Stimulated activated CD4-positive, alpha-beta T cell treated with anti-CD3 and anti-CD28 coated beads, TNF-alpha, amount 100 ng/mL, for 4 hours (primary cell): ENCODE results near the gene ZNF366.

ENCODE experiments used
- DNase-seq, 3 experiments: peaks; one replicate each; pipeline ENCODE4 v3.0.0-alpha.2; 2020; ENCODE audit warnings: low read depth in 3 of 3

Gene ZNF366

DNA sequence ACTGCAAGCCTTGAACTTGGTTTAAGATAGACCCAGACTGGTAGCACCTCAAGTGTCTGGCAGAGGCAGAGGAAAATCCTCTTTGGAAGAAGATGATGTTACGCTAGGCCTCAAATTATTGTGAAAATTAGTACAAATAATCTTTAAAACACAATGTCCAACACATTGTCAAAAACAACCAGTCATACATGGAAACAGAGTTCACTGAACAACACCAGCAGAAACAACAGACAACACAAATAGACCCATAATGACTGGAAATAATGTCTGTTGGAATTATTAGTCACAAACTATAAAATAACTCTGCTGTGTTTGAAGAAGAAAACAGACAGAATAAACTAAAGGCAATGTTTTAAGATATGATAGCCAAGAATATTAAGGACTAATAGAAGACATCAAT lies 15.4 kb upstream of the ZNF366 start:
- DNase-seq = no peak

DNA sequence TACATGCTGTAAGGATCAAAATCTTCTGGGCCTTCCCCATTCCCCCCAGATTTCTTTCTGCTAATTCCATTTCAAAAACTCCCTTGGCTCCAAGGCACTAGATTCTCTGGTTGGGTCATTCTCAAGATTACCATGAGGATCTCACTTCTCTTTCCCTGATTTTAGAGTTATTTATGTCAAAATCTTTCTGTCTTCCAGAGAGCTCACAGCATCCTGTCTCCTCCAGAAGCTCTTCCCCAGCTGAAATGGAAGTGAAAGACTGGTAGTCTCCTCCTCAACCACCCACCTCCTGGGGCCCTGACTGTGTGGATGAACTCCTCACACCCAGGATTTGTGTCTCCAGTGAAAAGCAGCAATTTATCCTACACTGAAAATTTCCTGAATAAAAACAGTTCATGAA lies 11.9 kb upstream of the ZNF366 start:
- DNase-seq = no peak

- DNase-seq = no peak
Observed at GRCh38 chr5:72518001-72518683, 10.9 kb upstream of the ZNF366 start.

DNA sequence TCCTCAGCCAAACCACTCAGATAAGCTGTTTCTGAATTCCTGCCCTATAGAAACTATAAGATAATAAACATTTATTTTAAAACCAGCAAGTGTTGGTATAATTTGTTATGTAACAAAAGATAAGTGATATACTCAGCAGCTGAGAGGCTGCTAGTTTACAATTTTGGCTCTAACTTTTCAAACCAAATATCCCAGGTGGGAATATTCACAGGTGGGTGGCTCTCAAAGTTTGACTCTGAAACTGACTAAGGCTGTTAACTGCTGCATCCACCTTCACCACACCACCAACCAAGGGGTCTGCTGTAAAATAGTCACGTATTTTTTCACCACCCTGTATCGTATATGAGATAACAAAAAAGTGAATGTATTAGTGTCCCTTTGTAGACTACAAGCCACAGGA lies 9.7 kb upstream of the ZNF366 start:
- DNase-seq = no peak

DNA sequence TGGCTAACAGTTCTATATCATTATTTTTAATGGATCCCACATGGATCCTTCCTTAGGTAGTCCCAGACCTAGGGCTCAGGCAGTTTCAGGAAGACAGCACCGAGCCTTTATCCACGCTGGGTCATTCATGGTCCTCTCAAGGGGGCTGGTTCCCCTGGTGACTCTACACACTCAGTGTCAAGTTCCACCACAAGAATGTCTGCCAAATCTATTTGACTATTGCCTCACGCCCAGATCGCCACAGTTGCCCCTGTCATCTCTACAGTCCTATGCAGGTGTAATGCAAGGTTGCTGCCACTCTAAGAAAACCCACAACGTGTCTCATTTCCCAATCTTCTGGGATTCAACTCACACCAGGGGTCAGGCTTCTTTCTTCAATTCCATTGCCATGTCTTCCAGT lies 8.0 kb upstream of the ZNF366 start:
- no peak for DNase-seq

DNA sequence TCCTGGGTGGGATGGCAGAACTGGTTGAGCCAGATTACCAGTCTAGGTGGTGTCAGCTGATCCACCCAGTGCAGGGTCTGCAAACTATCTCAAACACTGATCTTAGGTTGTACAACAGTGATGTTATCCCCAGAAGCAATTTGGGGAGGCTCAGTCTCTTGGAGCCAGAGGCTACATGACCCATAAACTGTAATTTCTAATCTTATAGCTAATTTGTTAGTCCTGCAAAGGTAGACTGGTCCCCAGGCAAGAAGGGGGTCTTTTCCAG lies 5.3 kb upstream of the ZNF366 start:
- no peak for DNase-seq

DNA sequence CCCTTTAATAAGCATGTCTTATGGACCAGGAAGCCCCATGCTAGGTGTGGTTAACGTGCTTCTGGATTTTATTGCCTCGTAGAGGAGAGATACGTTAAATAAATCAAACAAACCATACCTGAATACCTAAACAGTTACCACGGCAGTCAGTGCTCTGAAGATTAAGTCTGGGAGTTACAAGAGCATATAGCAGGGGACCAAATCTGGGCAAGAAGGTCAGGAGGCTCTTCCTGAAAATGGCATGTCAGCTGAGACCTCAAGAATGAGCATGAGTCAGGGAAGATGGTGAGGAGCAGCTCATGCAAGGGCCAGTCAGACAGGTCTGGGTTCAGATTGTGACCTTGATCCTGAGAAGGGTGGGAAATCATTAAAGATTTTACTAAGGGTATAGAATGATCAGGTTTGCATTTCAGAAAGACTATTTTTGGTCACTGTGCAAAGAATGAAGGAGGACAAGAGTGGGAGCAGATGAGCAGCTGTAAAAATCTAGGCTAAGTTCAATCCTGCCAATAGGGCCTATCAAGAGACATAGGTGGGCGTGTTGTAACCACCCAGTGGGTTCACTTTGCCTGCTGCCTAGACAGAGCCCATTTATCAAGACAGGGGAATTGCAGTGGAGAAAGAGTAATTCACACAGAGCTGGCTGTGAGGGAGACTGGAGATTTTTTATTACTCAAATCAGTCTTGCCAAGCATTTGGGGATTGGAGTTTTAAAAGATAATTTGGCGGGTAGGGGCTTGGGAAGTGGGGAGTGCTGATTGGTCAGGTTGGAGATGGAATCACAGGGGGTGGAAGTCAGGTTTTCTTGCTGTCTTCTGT lies 4.8 kb upstream of the ZNF366 start:
- no peak for DNase-seq

GRCh38 chr5:72511366-72511765 lies 4.2 kb upstream of the ZNF366 start:
- no peak for DNase-seq

GRCh38 chr5:72510610-72511181 lies 3.5 kb upstream of the ZNF366 start:
- DNase-seq = no peak

DNA sequence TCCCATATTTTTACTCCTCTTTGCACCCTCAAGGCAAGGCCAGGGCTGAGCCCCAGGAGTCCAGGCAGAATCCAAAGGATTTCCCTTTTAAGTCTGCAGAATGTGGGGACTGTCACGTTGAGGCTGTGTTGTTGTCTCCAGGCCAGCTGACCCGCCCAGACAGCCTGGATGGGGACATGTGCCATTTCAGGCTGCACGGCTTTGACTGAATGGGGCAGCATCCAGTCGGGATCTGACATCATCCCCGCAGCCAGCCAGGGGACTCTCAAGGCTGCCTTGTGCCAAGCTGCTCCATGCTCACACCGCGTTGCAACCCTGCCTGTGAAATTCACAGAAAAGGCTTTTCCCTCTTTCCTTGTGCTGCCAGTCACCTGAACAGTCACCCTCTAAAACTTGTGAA lies 2.2 kb upstream of the ZNF366 start:
- DNase-seq = no peak

- no peak for DNase-seq
Observed at GRCh38 chr5:72508241-72509170, 1.3 kb upstream of the ZNF366 start.

- DNase-seq = no peak
Observed at GRCh38 chr5:72507907-72508238, 663 bp upstream of the ZNF366 start.

DNA sequence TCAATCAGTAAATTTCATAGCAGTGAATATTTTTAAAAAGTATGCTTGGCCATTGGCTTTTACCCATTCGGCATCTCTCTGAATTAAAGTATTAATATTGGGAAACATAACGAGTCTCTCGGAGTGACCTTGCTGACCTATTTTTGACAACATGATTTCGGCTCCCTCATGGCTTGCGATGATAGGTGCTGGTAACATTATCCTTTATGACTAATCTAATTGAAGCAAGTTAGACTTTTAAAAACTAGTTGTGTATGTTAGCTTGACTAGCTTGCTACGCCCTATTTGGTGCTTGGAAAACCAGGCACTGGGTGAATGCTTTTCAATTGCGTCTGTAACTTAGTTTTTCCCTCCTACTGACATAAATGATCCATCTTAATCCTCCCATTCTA lies 1.1 kb downstream of the ZNF366 start:
- DNase-seq = no peak

DNA sequence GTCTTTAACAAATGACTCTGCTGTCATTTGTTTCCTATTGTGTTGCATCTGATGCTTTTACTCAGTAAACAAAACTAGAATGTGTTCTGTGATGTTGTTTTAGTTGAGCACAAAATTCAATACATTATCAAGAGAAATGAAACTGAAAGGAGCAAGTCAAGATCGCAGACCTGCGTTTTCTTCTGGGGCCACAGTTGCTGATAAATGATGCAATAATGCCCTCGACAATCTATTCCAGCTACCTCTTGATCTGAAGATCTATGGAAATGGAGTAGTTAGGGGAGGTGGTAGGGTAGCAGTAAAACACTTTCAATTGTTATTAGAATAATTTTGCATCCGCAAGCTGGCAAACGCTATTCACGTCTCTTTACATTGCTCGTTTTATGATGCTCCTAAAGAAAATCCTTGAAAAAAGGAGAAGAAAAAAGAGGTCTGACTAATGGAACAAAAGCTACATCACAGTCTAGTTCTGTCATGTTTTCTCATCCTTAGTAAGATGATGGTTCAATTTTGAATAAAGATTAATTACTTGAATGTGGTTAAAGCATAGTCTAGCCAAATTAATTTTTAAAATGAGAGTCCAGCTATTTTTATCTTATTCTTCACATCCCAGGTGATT lies 1.6 kb downstream of the ZNF366 start:
- no peak for DNase-seq

DNA sequence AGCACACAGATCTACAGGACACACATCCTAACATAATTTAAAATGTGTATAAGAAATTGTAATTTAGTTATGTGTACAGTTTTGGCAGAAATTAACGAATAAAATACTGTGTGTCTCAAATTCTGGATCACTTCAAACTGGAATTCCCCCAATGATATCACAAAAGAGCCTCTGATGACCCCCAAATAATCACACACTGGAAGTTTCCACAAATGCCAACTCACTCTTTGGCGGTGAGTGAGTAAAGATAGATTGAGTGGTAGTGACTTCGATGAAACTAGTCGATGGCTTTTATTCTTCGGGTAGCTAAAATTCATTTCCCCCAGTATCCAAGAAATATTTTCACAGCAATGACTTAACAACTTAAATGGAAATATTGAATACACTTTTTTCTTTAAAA lies 2.2 kb downstream of the ZNF366 start:
- no peak for DNase-seq

GRCh38 chr5:72503888-72504491 lies 3.2 kb downstream of the ZNF366 start:
- DNase-seq = no peak

DNA sequence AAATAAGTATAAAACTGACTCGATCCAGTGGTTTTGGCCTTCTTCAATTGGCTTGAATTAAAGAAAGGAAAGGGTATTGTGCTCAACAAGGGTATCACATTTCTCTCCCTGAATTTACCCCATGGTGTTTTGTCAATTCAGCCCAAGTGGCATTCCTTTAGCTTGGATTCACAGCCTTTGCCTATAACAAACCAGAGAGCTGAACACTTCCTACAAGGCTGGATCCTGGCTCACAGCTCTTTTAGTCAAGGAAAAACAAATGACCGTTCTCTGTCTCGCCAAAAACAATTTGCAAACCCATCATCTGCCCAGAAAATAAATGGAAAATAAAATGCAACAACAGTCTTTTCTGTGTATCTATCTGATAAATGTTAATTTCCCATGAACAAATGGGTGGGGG lies 5.7 kb downstream of the ZNF366 start:
- no peak for DNase-seq

DNA sequence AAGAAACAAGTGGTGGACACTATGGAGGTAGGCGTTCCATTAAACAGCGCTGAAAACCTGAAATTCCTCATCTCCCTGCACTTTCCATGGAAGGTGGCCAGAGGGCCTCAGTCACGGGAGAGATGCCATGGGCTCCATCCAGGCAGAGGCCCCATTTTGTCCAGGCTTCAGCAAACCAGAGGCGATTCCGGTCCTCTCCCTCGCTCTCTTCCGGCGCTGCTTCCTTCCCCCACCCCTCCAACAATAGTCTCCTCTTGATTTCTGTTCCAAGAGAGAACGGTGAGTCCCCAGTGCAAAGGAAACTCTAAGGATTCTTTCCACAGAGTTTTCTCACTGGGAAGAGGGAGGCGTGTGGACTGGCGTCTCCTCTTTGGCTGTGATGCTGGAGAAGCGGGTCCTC lies 7.5 kb downstream of the ZNF366 start:
- DNase-seq = no peak

- no peak for DNase-seq
Observed at GRCh38 chr5:72499090-72499489, 8.1 kb downstream of the ZNF366 start.

- no peak for DNase-seq
Observed at GRCh38 chr5:72498284-72498683, 8.9 kb downstream of the ZNF366 start.

DNA sequence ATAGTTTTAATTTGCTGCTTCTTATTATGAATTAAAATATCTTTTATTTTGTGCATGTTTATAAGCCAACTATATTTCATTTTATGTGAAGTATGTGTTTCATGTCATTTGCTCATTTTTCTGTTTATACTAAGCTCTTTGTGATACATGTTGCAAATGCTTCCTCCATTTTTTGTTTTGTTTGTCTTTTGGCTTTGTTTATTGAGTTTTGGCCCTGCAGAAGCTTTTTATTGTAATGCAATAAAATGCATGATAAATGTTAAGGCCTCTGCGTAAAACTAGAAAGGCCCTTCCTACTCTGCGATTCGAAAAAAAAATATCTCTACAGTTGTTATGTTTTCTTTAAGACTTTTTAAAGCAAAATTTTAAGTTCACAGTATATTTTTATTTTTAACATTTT lies 9.4 kb downstream of the ZNF366 start:
- no peak for DNase-seq

- DNase-seq = no peak
Observed at GRCh38 chr5:72495410-72495809, 11.8 kb downstream of the ZNF366 start.
